ENCODE measurements around the gene LRRC23. TPM values are rescaled to one million over a fixed set of nuclear protein-coding genes. Genes with fewer than 3 reads are reported as not detected.
A peak's percentile ranks its signal among the peaks of the same experiment; 100 is the strongest.

Gene LRRC23
- total RNA-seq (2014; rRNA removed; shearing (Covaris generic)) (4.3 and 4.6 TPM in 2 replicates), polyA plus RNA-seq (2016; fragmentation: Nextera tagmentation; extraction: Ambion mirVana) (4.5 and 6.2 TPM in 2 replicates)

- Histone ChIP-seq H3K36me3 (ENCODE audit: low read depth) (no peaks in the 10 kb centered on the region), H3K9me2 (ENCODE audit: insufficient read depth) (no peaks in the 10 kb centered on the region), H3K9ac (peak within 1 kb of the TSS; percentile 96), H4K20me1 (ENCODE audit: insufficient read depth) (no peaks in the 10 kb centered on the region), H3K9me3 (ENCODE audit: low read depth) (no peaks in the 10 kb centered on the region), H3K4me2 (ENCODE audit: unreplicated experiment) (peak within 1 kb of the TSS; percentile 100), H3K27me3 (replicated peaks; ENCODE audit: insufficient read depth) (no peaks in the 10 kb centered on the region), H3K4me3 (peak within 1 kb of the TSS; percentile 97), H3F3A (ENCODE audit: insufficient read depth) (no peaks in the 10 kb centered on the region), H3K79me2 (ENCODE audit: insufficient read depth) (no peaks in the 10 kb centered on the region), H2AFZ (peak within 1 kb of the TSS; percentile 97), H3K27ac (peak within 1 kb of the TSS; percentile 75), H3K4me1 (ENCODE audit: insufficient read depth) (peaks cover 8% of the 10 kb centered on the region; the same call in 1 of the 2 replicates)
- no peak for TF ChIP-seq EZH2 (IDR thresholded peaks at IDR 0.05; ENCODE audit: insufficient read depth, poor library complexity, severe bottlenecking)
- TF ChIP-seq EZH2phosphoT487 (IDR thresholded peaks at IDR 0.05; ENCODE audit: insufficient read depth, low read depth) = no peak
- in situ Hi-C loops (cut with MboI) = no loop called here
- 4 to 5% methylated on average over 34 of the region's 34 CpGs for WGBS, 2 experiments (ENCODE audit: low coverage in 1 of 2, low lambda C conversion rate in 2 of 2, missing lambda C conversion rate in 2 of 2)
- DNase-seq = peak; percentile 98
Measured at GRCh38 chr12:6904280-6905276, at the start of gene LRRC23. Gene LRRC23 (plus strand): TSS chr12:6904822. CDS start chr12:6905634, 812 bp downstream.

DNA sequence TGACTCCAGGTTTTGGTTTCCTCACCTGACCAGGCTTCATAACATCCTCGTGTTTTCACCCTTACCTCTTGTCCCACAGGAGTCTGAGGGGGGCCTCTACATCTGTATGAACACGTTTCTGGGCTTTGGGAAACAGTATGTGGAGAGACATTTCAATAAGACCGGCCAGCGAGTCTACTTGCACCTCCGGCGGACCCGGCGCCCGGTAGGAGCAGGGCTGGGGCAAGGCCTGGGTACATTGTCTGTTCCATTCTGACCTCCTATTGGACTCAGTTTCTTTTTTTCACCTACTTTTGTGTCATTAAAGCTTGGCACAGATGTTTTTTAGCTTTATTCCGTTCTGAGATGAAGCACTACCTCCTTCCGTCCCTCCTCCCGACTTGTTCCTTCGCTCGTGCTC lies 49.3 kb upstream of the LRRC23 start:
- TF ChIP-seq EZH2phosphoT487 (IDR thresholded peaks at IDR 0.05; ENCODE audit: insufficient read depth, low read depth) = no peak
- no peak for TF ChIP-seq EZH2 (IDR thresholded peaks at IDR 0.05; ENCODE audit: insufficient read depth, poor library complexity, severe bottlenecking)
- Histone ChIP-seq H3K79me2 (ENCODE audit: insufficient read depth) (peaks cover 57% of the 10 kb centered on the region), H3K4me2 (ENCODE audit: unreplicated experiment) (no peak overlapping the region), H4K20me1 (ENCODE audit: insufficient read depth) (no peaks in the 10 kb centered on the region), H3K9me2 (ENCODE audit: insufficient read depth) (no peaks in the 10 kb centered on the region), H2AFZ (no peak overlapping the region), H3K27ac (no peak overlapping the region), H3K27me3 (replicated peaks; ENCODE audit: insufficient read depth) (no peaks in the 10 kb centered on the region), H3K4me1 (ENCODE audit: insufficient read depth) (peaks cover 14% of the 10 kb centered on the region), H3K36me3 (ENCODE audit: low read depth) (peaks cover 29% of the 10 kb centered on the region; the same call in 1 of the 2 replicates), H3K4me3 (no peak overlapping the region), H3K9me3 (ENCODE audit: low read depth) (no peaks in the 10 kb centered on the region), H3K9ac (no peak overlapping the region), H3F3A (ENCODE audit: insufficient read depth) (peaks cover 17% of the 10 kb centered on the region)
- no peak for DNase-seq
- in situ Hi-C loops (cut with MboI) = no loop called here
- 92 to 94% methylated on average over 14 of the region's 14 CpGs for WGBS, 2 experiments (ENCODE audit: low coverage in 1 of 2, low lambda C conversion rate in 2 of 2, missing lambda C conversion rate in 2 of 2)

GRCh38 chr12:6858799-6859198 lies 45.8 kb upstream of the LRRC23 start:
- H3K79me2 ChIP-seq (ENCODE audit: insufficient read depth) = peaks cover 45% of the 10 kb centered on the region
- H3K27me3 ChIP-seq (replicated peaks; ENCODE audit: insufficient read depth) = no peaks in the 10 kb centered on the region
- TF ChIP-seq EZH2 (IDR thresholded peaks at IDR 0.05; ENCODE audit: insufficient read depth, poor library complexity, severe bottlenecking) = no peak
- no peak for TF ChIP-seq EZH2phosphoT487 (IDR thresholded peaks at IDR 0.05; ENCODE audit: insufficient read depth, low read depth)
- no peaks in the 10 kb centered on the region for H3K9me2 ChIP-seq (ENCODE audit: insufficient read depth)
- H3K4me1 ChIP-seq (ENCODE audit: insufficient read depth) = peaks cover 7% of the 10 kb centered on the region
- H3K4me2 ChIP-seq (ENCODE audit: unreplicated experiment) = no peak overlapping the region
- H4K20me1 ChIP-seq (ENCODE audit: insufficient read depth) = no peaks in the 10 kb centered on the region
- H2AFZ ChIP-seq = no peak overlapping the region
- peaks cover 9% of the 10 kb centered on the region for H3F3A ChIP-seq (ENCODE audit: insufficient read depth)
- H3K9ac ChIP-seq = no peak overlapping the region
- WGBS, 2 experiments (ENCODE audit: low coverage in 1 of 2, low lambda C conversion rate in 2 of 2, missing lambda C conversion rate in 2 of 2) = 100% methylated on average over 2 of the region's 2 CpGs
- peaks cover 47% of the 10 kb centered on the region for H3K36me3 ChIP-seq (ENCODE audit: low read depth)
- H3K9me3 ChIP-seq (ENCODE audit: low read depth) = no peaks in the 10 kb centered on the region
- H3K27ac ChIP-seq = no peak overlapping the region
- DNase-seq = no peak
- in situ Hi-C loops (cut with MboI) = no loop called here
- H3K4me3 ChIP-seq = no peak overlapping the region

DNA sequence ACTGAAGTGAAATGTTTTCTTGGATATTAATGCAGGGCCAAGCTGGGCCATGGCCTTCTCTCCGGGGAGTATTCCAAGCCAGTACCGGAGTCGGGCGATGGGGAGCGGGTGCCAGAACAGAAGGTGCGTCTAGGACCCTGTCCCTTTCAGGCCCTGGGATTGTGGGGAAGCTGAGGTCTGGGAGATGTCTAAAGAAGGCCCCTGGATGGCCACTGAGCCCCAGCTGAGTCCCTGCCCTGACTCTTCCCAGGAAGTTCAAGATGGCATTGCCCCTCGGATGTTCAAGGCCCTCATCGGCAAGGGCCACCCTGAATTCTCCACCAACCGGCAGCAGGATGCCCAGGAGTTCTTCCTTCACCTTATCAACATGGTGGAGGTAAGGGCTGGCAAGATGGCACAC lies 44.5 kb upstream of the LRRC23 start:
- in situ Hi-C loops (cut with MboI) = no loop called here
- Histone ChIP-seq H3K36me3 (ENCODE audit: low read depth) (peaks cover 47% of the 10 kb centered on the region), H3K4me2 (ENCODE audit: unreplicated experiment) (no peak overlapping the region), H3K9me2 (ENCODE audit: insufficient read depth) (no peaks in the 10 kb centered on the region), H3K4me1 (ENCODE audit: insufficient read depth) (no peaks in the 10 kb centered on the region), H3K9me3 (ENCODE audit: low read depth) (no peaks in the 10 kb centered on the region), H3K4me3 (no peak overlapping the region), H3K27me3 (replicated peaks; ENCODE audit: insufficient read depth) (no peaks in the 10 kb centered on the region), H3K27ac (no peak overlapping the region), H2AFZ (no peak overlapping the region), H4K20me1 (ENCODE audit: insufficient read depth) (no peaks in the 10 kb centered on the region), H3K9ac (no peak overlapping the region), H3F3A (ENCODE audit: insufficient read depth) (peaks cover 4% of the 10 kb centered on the region; the same call in 1 of the 2 replicates), H3K79me2 (ENCODE audit: insufficient read depth) (peaks cover 32% of the 10 kb centered on the region)
- 95 to 96% methylated on average over 9 of the region's 9 CpGs for WGBS, 2 experiments (ENCODE audit: low coverage in 1 of 2, low lambda C conversion rate in 2 of 2, missing lambda C conversion rate in 2 of 2)
- DNase-seq = no peak
- no peak for TF ChIP-seq EZH2phosphoT487 (IDR thresholded peaks at IDR 0.05; ENCODE audit: insufficient read depth, low read depth)
- TF ChIP-seq EZH2 (IDR thresholded peaks at IDR 0.05; ENCODE audit: insufficient read depth, poor library complexity, severe bottlenecking) = no peak

All from GM23248 (cell line).